ENCODE measurements around the gene SHH. TPM values are rescaled to one million over a fixed set of nuclear protein-coding genes. Genes with fewer than 3 reads are reported as not detected.

SHH gene
- total RNA-seq, 1 donor from 2014 or later: 0.11 TPM

DNA sequence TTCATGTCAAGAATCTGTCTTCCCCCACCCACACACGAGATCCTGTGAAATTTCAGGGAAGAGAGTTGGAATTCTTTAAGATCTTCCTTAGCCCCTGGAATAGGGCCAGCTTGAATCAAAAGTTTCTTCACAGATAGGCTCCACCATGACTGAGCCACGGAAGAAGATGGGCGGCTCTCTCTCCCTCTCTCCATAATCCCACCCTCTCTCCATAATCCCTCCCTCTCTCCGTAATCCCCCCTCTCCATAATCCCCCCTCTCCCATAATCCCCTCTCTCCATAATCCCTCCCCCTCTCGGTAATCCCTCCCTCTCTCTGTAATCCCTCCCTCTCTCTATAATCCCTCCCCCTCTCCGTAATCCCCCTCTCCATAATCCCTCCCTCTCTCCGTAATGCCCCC is 20.4 kb downstream of the SHH start:
- H3K27ac Mint-ChIP-seq (ENCODE audit: unreplicated experiment): no peak overlapping the region
- no peak for DNase-seq (ENCODE audit: extremely low spot score, unreplicated experiment)
- H3K9me3 Mint-ChIP-seq (ENCODE audit: unreplicated experiment): no peaks in the 10 kb centered on the region
- no peak overlapping the region for H3K4me3 Mint-ChIP-seq (ENCODE audit: unreplicated experiment)
- TF ChIP-seq, protein P1, sequence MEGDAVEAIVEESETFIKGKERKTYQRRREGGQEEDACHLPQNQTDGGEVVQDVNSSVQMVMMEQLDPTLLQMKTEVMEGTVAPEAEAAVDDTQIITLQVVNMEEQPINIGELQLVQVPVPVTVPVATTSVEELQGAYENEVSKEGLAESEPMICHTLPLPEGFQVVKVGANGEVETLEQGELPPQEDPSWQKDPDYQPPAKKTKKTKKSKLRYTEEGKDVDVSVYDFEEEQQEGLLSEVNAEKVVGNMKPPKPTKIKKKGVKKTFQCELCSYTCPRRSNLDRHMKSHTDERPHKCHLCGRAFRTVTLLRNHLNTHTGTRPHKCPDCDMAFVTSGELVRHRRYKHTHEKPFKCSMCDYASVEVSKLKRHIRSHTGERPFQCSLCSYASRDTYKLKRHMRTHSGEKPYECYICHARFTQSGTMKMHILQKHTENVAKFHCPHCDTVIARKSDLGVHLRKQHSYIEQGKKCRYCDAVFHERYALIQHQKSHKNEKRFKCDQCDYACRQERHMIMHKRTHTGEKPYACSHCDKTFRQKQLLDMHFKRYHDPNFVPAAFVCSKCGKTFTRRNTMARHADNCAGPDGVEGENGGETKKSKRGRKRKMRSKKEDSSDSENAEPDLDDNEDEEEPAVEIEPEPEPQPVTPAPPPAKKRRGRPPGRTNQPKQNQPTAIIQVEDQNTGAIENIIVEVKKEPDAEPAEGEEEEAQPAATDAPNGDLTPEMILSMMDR (IDR thresholded peaks at IDR 0.05): no peak
- H3K27me3 Mint-ChIP-seq (ENCODE audit: unreplicated experiment): no peaks in the 10 kb centered on the region
- H3K4me1 Mint-ChIP-seq (ENCODE audit: unreplicated experiment): peaks cover 6% of the 10 kb centered on the region
- H3K36me3 Mint-ChIP-seq (ENCODE audit: unreplicated experiment): no peaks in the 10 kb centered on the region

- DNase-seq (ENCODE audit: extremely low spot score, unreplicated experiment): no peak
- no peak overlapping the region for H3K4me3 Mint-ChIP-seq (ENCODE audit: unreplicated experiment)
Measured at GRCh38 chr7:155791214-155791737, 21.0 kb downstream of the SHH start.

GRCh38 chr7:155790666-155791065 is 21.6 kb downstream of the SHH start:
- Mint-ChIP-seq H3K36me3 (ENCODE audit: unreplicated experiment) (no peaks in the 10 kb centered on the region), H3K27ac (ENCODE audit: unreplicated experiment) (no peak overlapping the region), H3K4me1 (ENCODE audit: unreplicated experiment) (peaks cover 5% of the 10 kb centered on the region), H3K27me3 (ENCODE audit: unreplicated experiment) (no peaks in the 10 kb centered on the region), H3K4me3 (ENCODE audit: unreplicated experiment) (no peak overlapping the region), H3K9me3 (ENCODE audit: unreplicated experiment) (no peaks in the 10 kb centered on the region)
- TF ChIP-seq, protein P1 (IDR thresholded peaks at IDR 0.05): no peak
- no peak for DNase-seq (ENCODE audit: extremely low spot score, unreplicated experiment)

More at GRCh38 chr7:155791214-155791737, 21.0 kb downstream of the SHH start:
- Mint-ChIP-seq H3K27ac (ENCODE audit: unreplicated experiment) (no peak overlapping the region), H3K9me3 (ENCODE audit: unreplicated experiment) (no peaks in the 10 kb centered on the region), H3K4me1 (ENCODE audit: unreplicated experiment) (peaks cover 5% of the 10 kb centered on the region), H3K36me3 (ENCODE audit: unreplicated experiment) (no peaks in the 10 kb centered on the region), H3K27me3 (ENCODE audit: unreplicated experiment) (no peaks in the 10 kb centered on the region)
- TF ChIP-seq, protein P1 (IDR thresholded peaks at IDR 0.05): no peak

- TF ChIP-seq, protein P1 (IDR thresholded peaks at IDR 0.05): no peak
- Mint-ChIP-seq H3K4me3 (ENCODE audit: unreplicated experiment) (peak overlapping the region; percentile 19), H3K4me1 (ENCODE audit: unreplicated experiment) (peaks cover 5% of the 10 kb centered on the region), H3K9me3 (ENCODE audit: unreplicated experiment) (no peaks in the 10 kb centered on the region), H3K27ac (ENCODE audit: unreplicated experiment) (no peak overlapping the region), H3K27me3 (ENCODE audit: unreplicated experiment) (no peaks in the 10 kb centered on the region), H3K36me3 (ENCODE audit: unreplicated experiment) (peaks cover 4% of the 10 kb centered on the region)
- no peak for DNase-seq (ENCODE audit: extremely low spot score, unreplicated experiment)
Measured at GRCh38 chr7:155789001-155789725, 23.1 kb downstream of the SHH start.

DNA sequence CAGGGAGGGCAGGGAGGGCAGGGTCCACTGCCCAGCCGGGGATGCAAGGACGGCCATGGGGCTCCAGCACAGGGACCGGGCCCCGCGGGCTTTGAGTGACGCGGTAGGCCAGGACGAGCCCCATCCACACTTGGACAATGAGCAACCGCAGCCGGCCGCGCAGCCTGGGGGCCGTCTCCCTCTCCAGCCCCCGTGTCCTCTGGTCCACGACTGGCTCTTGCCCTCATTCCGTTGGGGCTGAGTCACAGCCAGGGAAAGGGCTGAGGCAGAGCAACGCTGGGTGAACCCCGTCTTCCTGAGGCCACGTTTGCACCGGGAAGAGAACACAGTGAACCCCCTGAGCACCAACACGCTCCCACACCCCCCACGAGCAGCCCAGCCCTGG is 23.7 kb downstream of the SHH start:
- no peak for DNase-seq (ENCODE audit: extremely low spot score, unreplicated experiment)
- Mint-ChIP-seq H3K4me3 (ENCODE audit: unreplicated experiment) (no peak overlapping the region), H3K27me3 (ENCODE audit: unreplicated experiment) (no peaks in the 10 kb centered on the region), H3K27ac (ENCODE audit: unreplicated experiment) (no peak overlapping the region), H3K4me1 (ENCODE audit: unreplicated experiment) (peaks cover 5% of the 10 kb centered on the region), H3K9me3 (ENCODE audit: unreplicated experiment) (no peaks in the 10 kb centered on the region), H3K36me3 (ENCODE audit: unreplicated experiment) (peaks cover 9% of the 10 kb centered on the region)
- TF ChIP-seq, protein P1 (IDR thresholded peaks at IDR 0.05): no peak
